ENCODE data around the gene CHIT1. TPM values are rescaled to one million over a fixed set of nuclear protein-coding genes. Genes with fewer than 3 reads are reported as not detected.

The CHIT1 gene
- total and polyA plus RNA-seq, 8 donors = 0.09 to 3.0 (median 0.24) TPM; not detected in 1

DNA sequence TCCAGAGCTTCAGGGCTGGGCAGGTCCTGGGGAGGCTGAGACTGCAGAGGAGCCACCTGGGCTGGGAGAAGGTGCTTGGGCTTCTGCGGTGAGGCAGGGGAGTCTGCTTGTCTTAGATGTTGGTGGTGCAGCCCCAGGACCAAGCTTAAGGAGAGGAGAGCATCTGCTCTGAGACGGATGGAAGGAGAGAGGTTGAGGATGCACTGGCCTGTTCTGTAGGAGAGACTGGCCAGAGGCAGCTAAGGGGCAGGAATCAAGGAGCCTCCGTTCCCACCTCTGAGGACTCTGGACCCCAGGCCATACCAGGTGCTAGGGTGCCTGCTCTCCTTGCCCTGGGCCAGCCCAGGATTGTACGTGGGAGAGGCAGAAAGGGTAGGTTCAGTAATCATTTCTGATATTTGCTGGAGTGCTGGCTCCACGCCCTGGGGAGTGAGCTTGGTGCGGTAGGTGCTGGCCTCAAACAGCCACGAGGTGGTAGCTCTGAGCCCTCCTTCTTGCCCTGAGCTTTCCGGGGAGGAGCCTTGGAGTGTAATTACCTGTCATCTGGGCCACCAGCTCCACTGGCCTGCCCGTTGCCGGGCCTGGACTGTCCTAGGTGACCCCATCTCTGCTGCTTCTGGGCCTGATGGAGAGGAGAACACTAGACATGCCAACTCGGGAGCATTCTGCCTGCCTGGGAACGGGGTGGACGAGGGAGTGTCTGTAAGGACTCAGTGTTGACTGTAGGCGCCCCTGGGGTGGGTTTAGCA lies 63.1 kb downstream of the CHIT1 start:
- ATAC-seq = peak; percentile 86
- no peak overlapping the region for H3K27ac ChIP-seq
- TF ChIP-seq, protein P1, sequence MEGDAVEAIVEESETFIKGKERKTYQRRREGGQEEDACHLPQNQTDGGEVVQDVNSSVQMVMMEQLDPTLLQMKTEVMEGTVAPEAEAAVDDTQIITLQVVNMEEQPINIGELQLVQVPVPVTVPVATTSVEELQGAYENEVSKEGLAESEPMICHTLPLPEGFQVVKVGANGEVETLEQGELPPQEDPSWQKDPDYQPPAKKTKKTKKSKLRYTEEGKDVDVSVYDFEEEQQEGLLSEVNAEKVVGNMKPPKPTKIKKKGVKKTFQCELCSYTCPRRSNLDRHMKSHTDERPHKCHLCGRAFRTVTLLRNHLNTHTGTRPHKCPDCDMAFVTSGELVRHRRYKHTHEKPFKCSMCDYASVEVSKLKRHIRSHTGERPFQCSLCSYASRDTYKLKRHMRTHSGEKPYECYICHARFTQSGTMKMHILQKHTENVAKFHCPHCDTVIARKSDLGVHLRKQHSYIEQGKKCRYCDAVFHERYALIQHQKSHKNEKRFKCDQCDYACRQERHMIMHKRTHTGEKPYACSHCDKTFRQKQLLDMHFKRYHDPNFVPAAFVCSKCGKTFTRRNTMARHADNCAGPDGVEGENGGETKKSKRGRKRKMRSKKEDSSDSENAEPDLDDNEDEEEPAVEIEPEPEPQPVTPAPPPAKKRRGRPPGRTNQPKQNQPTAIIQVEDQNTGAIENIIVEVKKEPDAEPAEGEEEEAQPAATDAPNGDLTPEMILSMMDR (IDR thresholded peaks at IDR 0.05) = peak in 1 of 2 donors; percentile 8
- DNase-seq = no peak
- H3K4me1 ChIP-seq = no peaks in the 10 kb centered on the region
- no peaks in the 10 kb centered on the region for H3K36me3 ChIP-seq
- H3K27me3 ChIP-seq = peaks cover 0 to 13% of the 10 kb centered on the region in 2 donors
- intact Hi-C loops (cut with DNase I) = no loop called here
- no peak overlapping the region for H3K4me3 ChIP-seq
- H3K9me3 ChIP-seq = no peaks in the 10 kb centered on the region

Other genes with a start within 250 kb of the CHIT1 start
- gene TMEM183A, start 222.3 kb downstream of the CHIT1 start, total RNA-seq = 10 to 100 TPM; 54.0 to 70.9 TPM
- gene TMEM183A, start 222.3 kb downstream of the CHIT1 start, polyA plus RNA-seq (ENCODE audit: insufficient read length in 6 of 6) = 10 to 100 TPM; 60.3 to 74.2 (median 68.8) TPM
- gene PPFIA4, start 203.2 kb downstream of the CHIT1 start, total RNA-seq = 1 to 10 TPM; 1.3 to 2.1 TPM
- 1 to 10 TPM; 2.6 to 5.1 (median 3.6) TPM for gene PPFIA4, start 203.2 kb downstream of the CHIT1 start, polyA plus RNA-seq (ENCODE audit: insufficient read length in 6 of 6)
- not detected for gene MYOG, start 143.7 kb downstream of the CHIT1 start, total RNA-seq
- gene MYOG, start 143.7 kb downstream of the CHIT1 start, polyA plus RNA-seq (ENCODE audit: insufficient read length in 6 of 6) = under 1 TPM in 1 of 6 donors, not detected in 5; 0.13 TPM
- gene ADORA1, start 101.9 kb downstream of the CHIT1 start, total RNA-seq = 1 to 10 TPM; 1.6 to 5.5 TPM
- gene ADORA1, start 101.9 kb downstream of the CHIT1 start, polyA plus RNA-seq (ENCODE audit: insufficient read length in 6 of 6) = 10 to 100 TPM in 4 of 6 donors, 1 to 10 TPM in 2; 3.1 to 18.7 (median 14.0) TPM
- 1 to 10 TPM in 1 of 2 donors, under 1 TPM in 1; 0.55 to 1.3 TPM for gene MYBPH, start 53.8 kb downstream of the CHIT1 start, total RNA-seq
- gene MYBPH, start 53.8 kb downstream of the CHIT1 start, polyA plus RNA-seq (ENCODE audit: insufficient read length in 6 of 6) = under 1 TPM in 2 of 6 donors, not detected in 4; 0.07 to 0.13 TPM
- gene CHI3L1, start 43.0 kb downstream of the CHIT1 start, total RNA-seq = 10 to 100 TPM; 49.7 to 74.9 TPM
- 1 to 10 TPM in 3 of 6 donors, under 1 TPM in 3; 0.44 to 1.5 (median 1.1) TPM for gene CHI3L1, start 43.0 kb downstream of the CHIT1 start, polyA plus RNA-seq (ENCODE audit: insufficient read length in 6 of 6)
- gene BTG2, start 75.8 kb upstream of the CHIT1 start, total RNA-seq = 10 to 100 TPM; 56.2 to 84.8 TPM
- gene BTG2, start 75.8 kb upstream of the CHIT1 start, polyA plus RNA-seq (ENCODE audit: insufficient read length in 6 of 6) = 100 to 1,000 TPM in 1 of 6 donors, 10 to 100 TPM in 5; 44.8 to 147 (median 78.2) TPM
- gene FMOD, start 121.4 kb upstream of the CHIT1 start, total RNA-seq = 10 to 100 TPM; 36.6 to 59.8 TPM
- gene FMOD, start 121.4 kb upstream of the CHIT1 start, polyA plus RNA-seq (ENCODE audit: insufficient read length in 6 of 6) = 10 to 100 TPM; 65.2 to 97.6 (median 80.9) TPM
- 10 to 100 TPM; 19.3 to 20.5 TPM for gene PRELP, start 246.1 kb upstream of the CHIT1 start, total RNA-seq
- 1 to 10 TPM; 1.3 to 3.4 (median 2.1) TPM for gene PRELP, start 246.1 kb upstream of the CHIT1 start, polyA plus RNA-seq (ENCODE audit: insufficient read length in 6 of 6)